HEK293T (cell line): ENCODE results near the gene CYP24A1.

ENCODE experiments used
- CTCF ChIA-PET: fragments of 350-600 bp; formaldehyde crosslinking; extraction: SDS; loops from one replicate; lab custom pipeline; 2021; ENCODE audit warnings: antibody characterized with exemption, inconsistent platforms; lab: Yijun Ruan, JAX
- POLR2A ChIA-PET: fragments of 350-600 bp; formaldehyde crosslinking; extraction: SDS; loops from one replicate; lab custom pipeline; 2020; ENCODE audit warnings: antibody characterized with exemption, inconsistent platforms; lab: Yijun Ruan, JAX
- DNase-seq: peaks from one replicate; pipeline ENCODE4 v3.0.0; 2012; ENCODE audit warnings: mixed read lengths; ENCODE audit errors: extremely low spot score
- ARNT ChIP-seq: fragments of 450-650 bp; IDR thresholded peaks from 2 replicates; pipeline ENCODE4 v1.6.1; 2017; ENCODE audit warnings: mild to moderate bottlenecking
- BHLHE40 ChIP-seq: fragments of 450-650 bp; IDR thresholded peaks from 2 replicates; pipeline ENCODE4 v1.6.1; 2016; ENCODE audit warnings: mild to moderate bottlenecking, moderate library complexity, borderline replicate concordance
- CTBP1 ChIP-seq: fragments of 450-650 bp; IDR thresholded peaks from 2 replicates; pipeline ENCODE4 v1.6.1; 2016; ENCODE audit warnings: borderline replicate concordance
- ELF4 ChIP-seq: fragments of 450-650 bp; IDR thresholded peaks from 2 replicates; pipeline ENCODE4 v1.6.1; 2017; ENCODE audit warnings: antibody characterized with exemption
- FOXA1 ChIP-seq: fragments of 450-650 bp; IDR thresholded peaks from 2 replicates; pipeline ENCODE4 v1.6.1; 2016; ENCODE audit warnings: mild to moderate bottlenecking
- FOXK2 ChIP-seq: fragments of 450-650 bp; IDR thresholded peaks from 2 replicates; pipeline ENCODE4 v1.6.1; 2016; ENCODE audit warnings: mild to moderate bottlenecking
- FOXM1 ChIP-seq: fragments of 450-650 bp; IDR thresholded peaks from 2 replicates; pipeline ENCODE4 v1.6.1; 2017; ENCODE audit warnings: mild to moderate bottlenecking, borderline replicate concordance
- HDGF ChIP-seq: fragments of 450-650 bp; IDR thresholded peaks from 2 replicates; pipeline ENCODE4 v1.6.1; 2017; ENCODE audit warnings: antibody characterized with exemption, borderline replicate concordance
- L3MBTL2 ChIP-seq: fragments of 450-650 bp; conservative IDR thresholded peaks from 2 replicates; pipeline ENCODE4 v1.6.1; 2016; ENCODE audit warnings: mild to moderate bottlenecking
- LEF1 ChIP-seq: fragments of 450-650 bp; IDR thresholded peaks from 2 replicates; pipeline ENCODE4 v1.6.1; 2017; ENCODE audit warnings: mild to moderate bottlenecking, borderline replicate concordance
- NFRKB ChIP-seq: fragments of 450-650 bp; IDR thresholded peaks from 2 replicates; pipeline ENCODE4 v1.6.1; 2016; ENCODE audit warnings: mild to moderate bottlenecking, moderate library complexity
- PKNOX1 ChIP-seq: fragments of 450-650 bp; IDR thresholded peaks from 2 replicates; pipeline ENCODE4 v1.6.1; 2016
- SP1 ChIP-seq: fragments of 450-650 bp; IDR thresholded peaks from 2 replicates; pipeline ENCODE4 v1.6.1; 2017
- SUZ12 ChIP-seq: fragments of 450-650 bp; IDR thresholded peaks from 2 replicates; pipeline ENCODE4 v1.6.1; 2016; ENCODE audit warnings: mild to moderate bottlenecking
- TARDBP ChIP-seq: fragments of 450-650 bp; IDR thresholded peaks from 2 replicates; pipeline ENCODE4 v1.6.1; 2016
- ZNF384 ChIP-seq: fragments of 450-650 bp; IDR thresholded peaks from 2 replicates; pipeline ENCODE4 v1.6.1; 2016

Gene CYP24A1

GRCh38 chr20:54156522-54156921 is 17.3 kb downstream of the CYP24A1 start:
- CTCF ChIA-PET, result no interaction called here
- TF ChIP-seq TARDBP, result no peak
- TF ChIP-seq FOXK2, result no peak
- TF ChIP-seq ELF4, result no peak
- no peak for DNase-seq
- POLR2A ChIA-PET, result interaction anchor here (0.6 kb wide), 1 partner anchor 542 kb away, joined by 3 read pairs; no protein-coding TSS in a partner anchor

- ChIA-PET CTCF (no interaction called here), POLR2A (no interaction called here)
- TF ChIP-seq ARNT (no peak), SP1 (no peak), TARDBP (no peak), SUZ12 (no peak)
- no peak for DNase-seq
Observed at GRCh38 chr20:54155736-54156317, 18.0 kb downstream of the CYP24A1 start.

- POLR2A ChIA-PET, result no interaction called here
- no peak for DNase-seq
- no peak for TF ChIP-seq CTBP1
- TF ChIP-seq ZNF384, result no peak
- TF ChIP-seq BHLHE40, result no peak
- no peak for TF ChIP-seq PKNOX1
- no peak for TF ChIP-seq SUZ12
- TF ChIP-seq SP1, result no peak
- TF ChIP-seq TARDBP, result no peak
- no peak for TF ChIP-seq NFRKB
- CTCF ChIA-PET, result no interaction called here
Observed at GRCh38 chr20:54154439-54154838, 19.3 kb downstream of the CYP24A1 start.

- DNase-seq, result no peak
- POLR2A ChIA-PET, result no interaction called here
- CTCF ChIA-PET, result no interaction called here
Observed at GRCh38 chr20:54153847-54154246, 19.9 kb downstream of the CYP24A1 start.

GRCh38 chr20:54153041-54153327 is 20.8 kb downstream of the CYP24A1 start:
- ChIA-PET POLR2A (no interaction called here), CTCF (no interaction called here)
- no peak for DNase-seq
- TF ChIP-seq SUZ12, result no peak
- TF ChIP-seq ARNT, result no peak
- no peak for TF ChIP-seq SP1
- no peak for TF ChIP-seq FOXM1
- no peak for TF ChIP-seq L3MBTL2
- no peak for TF ChIP-seq ELF4
- no peak for TF ChIP-seq ZNF384
- no peak for TF ChIP-seq HDGF
- no peak for TF ChIP-seq BHLHE40
- no peak for TF ChIP-seq TARDBP
- no peak for TF ChIP-seq NFRKB
- no peak for TF ChIP-seq PKNOX1
- TF ChIP-seq FOXA1, result no peak
- TF ChIP-seq CTBP1, result no peak
- no peak for TF ChIP-seq LEF1
- TF ChIP-seq FOXK2, result no peak

More at GRCh38 chr20:54153847-54154246, 19.9 kb downstream of the CYP24A1 start:
- no peak for TF ChIP-seq ZNF384
- TF ChIP-seq ARNT, result no peak
- TF ChIP-seq PKNOX1, result no peak
- no peak for TF ChIP-seq ELF4
- TF ChIP-seq FOXM1, result no peak
- TF ChIP-seq BHLHE40, result no peak
- TF ChIP-seq SUZ12, result no peak
- TF ChIP-seq SP1, result no peak
- no peak for TF ChIP-seq FOXK2
- TF ChIP-seq TARDBP, result no peak
- no peak for TF ChIP-seq HDGF
- no peak for TF ChIP-seq LEF1
- TF ChIP-seq CTBP1, result no peak
- no peak for TF ChIP-seq NFRKB
- TF ChIP-seq L3MBTL2, result no peak
- TF ChIP-seq FOXA1, result no peak

GRCh38 chr20:54152227-54153040 is 21.4 kb downstream of the CYP24A1 start:
- ChIA-PET POLR2A (no interaction called here), CTCF (no interaction called here)
- TF ChIP-seq TARDBP (no peak), NFRKB (no peak), ELF4 (no peak), SUZ12 (no peak), PKNOX1 (no peak), HDGF (no peak), L3MBTL2 (no peak), LEF1 (no peak), BHLHE40 (no peak), FOXA1 (no peak), ARNT (no peak), CTBP1 (no peak), FOXK2 (no peak)
- DNase-seq, result no peak
